ENCODE measurements around the gene OSBPL1A. TPM values are rescaled to one million over a fixed set of nuclear protein-coding genes. Genes with fewer than 3 reads are reported as not detected.

Gene OSBPL1A
- total RNA-seq, 1 experiment from 2014 or later = 37.4 TPM

- POLR2A ChIA-PET (ENCODE audit: unreplicated experiment) = no interaction called here
- Histone ChIP-seq H2AFZ (no peak overlapping the region), H3K36me3 (ENCODE audit: low read depth) (no peaks in the 10 kb centered on the region), H3K4me3 (no peak overlapping the region), H3K27ac (no peak overlapping the region), H3K4me1 (replicated peaks; ENCODE audit: insufficient read depth) (no peaks in the 10 kb centered on the region), H3K9me2 (ENCODE audit: insufficient read depth) (no peaks in the 10 kb centered on the region), H3F3A (ENCODE audit: insufficient read depth, low read depth) (no peaks in the 10 kb centered on the region), H3K79me2 (ENCODE audit: low read depth) (peaks cover 23% of the 10 kb centered on the region), H3K27me3 (ENCODE audit: insufficient read depth, low read depth) (no peaks in the 10 kb centered on the region), H4K20me1 (ENCODE audit: insufficient read depth) (no peaks in the 10 kb centered on the region), H3K4me2 (no peak overlapping the region), H3K9me3 (ENCODE audit: insufficient read depth, low read depth) (no peaks in the 10 kb centered on the region)
- no TSS peak for BruUV-seq (replicated peaks)
- no peak for DNase-seq
- CTCF ChIA-PET = no interaction called here
- TF ChIP-seq EZH2 (IDR thresholded peaks at IDR 0.05; ENCODE audit: low read depth) (no peak), CTCF (conservative IDR thresholded peaks at IDR 0.05) (no peak)
- intact Hi-C loops (cut with micrococcal nuclease; ENCODE audit: unreplicated experiment) = no loop called here
Measured at GRCh38 chr18:24249716-24250115, 147.9 kb downstream of the OSBPL1A start.

GRCh38 chr18:24248359-24248758 lies 149.3 kb downstream of the OSBPL1A start:
- Histone ChIP-seq H3K4me2 (no peak overlapping the region), H3K9me2 (ENCODE audit: insufficient read depth) (no peaks in the 10 kb centered on the region), H3F3A (ENCODE audit: insufficient read depth, low read depth) (no peaks in the 10 kb centered on the region), H3K4me3 (no peak overlapping the region), H4K20me1 (ENCODE audit: insufficient read depth) (no peaks in the 10 kb centered on the region), H3K27me3 (ENCODE audit: insufficient read depth, low read depth) (no peaks in the 10 kb centered on the region), H2AFZ (no peak overlapping the region), H3K27ac (no peak overlapping the region), H3K4me1 (replicated peaks; ENCODE audit: insufficient read depth) (no peaks in the 10 kb centered on the region), H3K36me3 (ENCODE audit: low read depth) (no peaks in the 10 kb centered on the region), H3K9me3 (ENCODE audit: insufficient read depth, low read depth) (no peaks in the 10 kb centered on the region), H3K79me2 (ENCODE audit: low read depth) (peaks cover 19% of the 10 kb centered on the region)
- CTCF ChIA-PET = no interaction called here
- BruUV-seq (replicated peaks) = no TSS peak
- intact Hi-C loops (cut with micrococcal nuclease; ENCODE audit: unreplicated experiment) = no loop called here
- POLR2A ChIA-PET (ENCODE audit: unreplicated experiment) = no interaction called here
- no peak for DNase-seq
- no peak for TF ChIP-seq EZH2 (IDR thresholded peaks at IDR 0.05; ENCODE audit: low read depth)
- TF ChIP-seq CTCF (conservative IDR thresholded peaks at IDR 0.05) = no peak

- Histone ChIP-seq H3K27me3 (ENCODE audit: insufficient read depth, low read depth) (no peaks in the 10 kb centered on the region), H3K36me3 (ENCODE audit: low read depth) (no peaks in the 10 kb centered on the region), H3F3A (ENCODE audit: insufficient read depth, low read depth) (no peaks in the 10 kb centered on the region), H3K79me2 (ENCODE audit: low read depth) (peaks cover 15% of the 10 kb centered on the region; the same call in 1 of the 2 replicates), H3K27ac (no peak overlapping the region), H3K9me2 (ENCODE audit: insufficient read depth) (no peaks in the 10 kb centered on the region), H3K9me3 (ENCODE audit: insufficient read depth, low read depth) (no peaks in the 10 kb centered on the region), H3K4me2 (no peak overlapping the region), H3K4me3 (no peak overlapping the region), H3K4me1 (replicated peaks; ENCODE audit: insufficient read depth) (no peaks in the 10 kb centered on the region), H2AFZ (no peak overlapping the region), H4K20me1 (ENCODE audit: insufficient read depth) (no peaks in the 10 kb centered on the region)
- BruUV-seq (replicated peaks) = no TSS peak
- intact Hi-C loops (cut with micrococcal nuclease; ENCODE audit: unreplicated experiment) = no loop called here
- DNase-seq = no peak
- TF ChIP-seq CTCF (conservative IDR thresholded peaks at IDR 0.05) (no peak), EZH2 (IDR thresholded peaks at IDR 0.05; ENCODE audit: low read depth) (no peak)
- ChIA-PET POLR2A (ENCODE audit: unreplicated experiment) (no interaction called here), CTCF (no interaction called here)
Measured at GRCh38 chr18:24246143-24246542, 151.5 kb downstream of the OSBPL1A start.

Measured in PC-9 (cell line).